ENCODE data around the gene TBXA2R. TPM values are rescaled to one million over a fixed set of nuclear protein-coding genes. Genes with fewer than 3 reads are reported as not detected.
"Not testable (repeated sequence)": the region's sequence is repeated elsewhere in the genome, so short reads cannot be mapped to it uniquely, and the experiment has no call there.

The TBXA2R gene
- polyA plus RNA-seq, 10 donors = 1.2 to 3.7 (median 1.7) TPM

DNA sequence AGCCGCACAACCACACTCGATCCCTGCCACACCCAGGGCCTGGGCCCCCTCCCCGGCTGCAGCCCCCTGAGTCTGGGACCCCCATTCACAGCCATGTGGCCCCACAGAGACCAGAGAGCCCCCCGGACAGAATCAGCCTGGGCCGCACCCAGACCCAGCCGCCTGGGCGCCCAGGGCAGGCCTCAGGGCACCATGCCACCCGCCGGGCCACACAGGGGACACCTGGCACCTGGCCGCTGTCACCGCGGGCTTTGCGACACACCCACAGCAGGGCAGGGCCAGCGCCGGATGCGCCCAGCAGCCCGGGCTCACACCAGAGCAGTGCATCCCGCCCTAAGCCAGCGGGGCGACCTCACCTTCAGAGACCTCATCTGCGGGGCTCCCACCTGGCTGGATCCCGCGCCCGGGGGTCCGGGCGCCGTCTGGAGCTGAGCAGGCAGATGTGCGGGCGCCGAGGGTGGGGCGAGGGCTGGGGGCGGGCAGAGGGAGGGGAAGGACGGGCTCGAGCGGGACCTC is 443 bp downstream of the TBXA2R start:
- DNase-seq = no peak

DNA sequence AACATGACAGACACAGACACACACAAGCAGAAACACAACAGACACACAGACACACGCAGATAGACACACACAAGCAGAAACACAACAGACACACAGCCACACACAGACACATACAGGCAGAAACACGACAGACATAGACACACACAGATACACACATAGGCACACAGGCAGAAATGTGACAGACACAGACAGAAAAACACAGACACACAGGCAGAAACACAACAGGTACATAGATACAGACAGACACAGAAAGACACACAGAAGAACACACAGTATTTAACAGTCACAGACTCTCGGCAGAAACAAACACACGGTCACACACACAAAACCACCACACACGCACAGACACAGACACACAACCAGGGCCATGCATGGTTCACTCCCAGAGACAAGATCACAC is 905 bp downstream of the TBXA2R start:
- DNase-seq = no peak

DNA sequence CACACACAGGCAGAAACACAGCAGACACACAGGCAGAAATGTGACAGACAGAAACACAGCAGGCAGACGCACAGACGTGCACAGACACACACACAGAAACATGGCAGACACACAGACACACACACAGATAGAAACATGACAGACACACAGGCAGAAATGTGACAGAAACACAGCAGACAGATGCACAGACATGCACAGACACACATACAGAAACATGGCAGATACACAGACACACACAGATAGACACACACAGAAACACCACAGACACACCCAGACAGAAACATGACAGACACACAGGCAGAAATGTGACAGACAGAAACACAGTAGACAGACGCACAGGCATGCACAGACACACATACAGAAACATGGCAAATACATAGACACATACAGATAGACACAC is 1.3 kb downstream of the TBXA2R start:
- DNase-seq = no peak

DNA sequence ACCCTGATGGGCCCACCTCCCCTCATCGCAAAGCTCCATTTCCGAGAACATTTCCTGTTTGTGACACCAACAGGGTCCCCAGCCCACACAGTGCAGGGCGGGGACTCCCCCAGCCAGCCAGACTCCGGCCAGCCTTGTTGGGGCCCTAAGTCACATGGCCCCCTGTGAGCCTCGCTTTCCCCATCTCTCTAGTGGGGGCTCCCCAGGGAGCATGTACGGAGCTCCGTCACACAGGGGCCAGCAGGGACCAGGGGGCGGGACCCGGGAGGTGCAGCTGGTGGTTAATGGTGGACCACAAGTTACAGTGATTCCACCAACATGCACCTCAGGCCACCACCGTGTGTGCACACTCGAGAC is 1.7 kb downstream of the TBXA2R start:
- no peak for DNase-seq

DNA sequence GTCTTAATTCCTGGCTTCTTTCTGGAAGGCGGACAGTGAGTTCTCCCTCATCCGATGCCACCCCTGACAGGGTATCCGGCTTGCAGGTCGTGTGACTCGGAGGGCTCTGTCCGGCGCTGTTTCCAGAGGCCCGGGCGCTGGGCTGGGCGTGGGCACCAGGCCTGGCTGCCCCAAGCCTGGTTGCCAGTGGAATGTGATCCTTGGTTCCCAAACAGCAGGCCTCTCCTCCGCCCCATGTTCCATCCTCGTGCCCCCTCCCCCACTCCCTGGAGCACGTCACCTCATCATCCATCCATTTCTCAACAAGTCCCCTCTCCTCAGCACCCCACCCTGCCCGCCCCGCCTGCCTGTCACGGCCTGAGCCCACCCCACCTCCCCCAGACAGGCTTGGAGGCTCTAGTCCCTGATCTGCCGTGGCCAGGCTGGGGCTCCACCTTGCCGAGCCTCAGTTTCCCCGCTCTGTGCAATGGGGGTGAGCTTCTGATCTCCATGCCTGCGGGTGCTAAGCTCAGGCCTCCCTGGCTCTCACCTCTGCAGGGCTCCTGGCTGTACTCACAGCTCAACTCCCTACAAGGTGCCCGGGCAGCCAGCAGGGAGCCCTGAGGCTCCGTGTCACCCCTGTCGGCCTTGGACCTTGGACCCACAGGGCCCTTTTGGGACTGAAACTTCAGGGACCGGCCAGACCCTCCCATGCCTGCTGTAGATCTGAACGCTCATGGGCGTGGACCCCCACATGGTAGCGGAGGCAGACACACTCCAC is 2.3 kb downstream of the TBXA2R start:
- DNase-seq = no peak

DNA sequence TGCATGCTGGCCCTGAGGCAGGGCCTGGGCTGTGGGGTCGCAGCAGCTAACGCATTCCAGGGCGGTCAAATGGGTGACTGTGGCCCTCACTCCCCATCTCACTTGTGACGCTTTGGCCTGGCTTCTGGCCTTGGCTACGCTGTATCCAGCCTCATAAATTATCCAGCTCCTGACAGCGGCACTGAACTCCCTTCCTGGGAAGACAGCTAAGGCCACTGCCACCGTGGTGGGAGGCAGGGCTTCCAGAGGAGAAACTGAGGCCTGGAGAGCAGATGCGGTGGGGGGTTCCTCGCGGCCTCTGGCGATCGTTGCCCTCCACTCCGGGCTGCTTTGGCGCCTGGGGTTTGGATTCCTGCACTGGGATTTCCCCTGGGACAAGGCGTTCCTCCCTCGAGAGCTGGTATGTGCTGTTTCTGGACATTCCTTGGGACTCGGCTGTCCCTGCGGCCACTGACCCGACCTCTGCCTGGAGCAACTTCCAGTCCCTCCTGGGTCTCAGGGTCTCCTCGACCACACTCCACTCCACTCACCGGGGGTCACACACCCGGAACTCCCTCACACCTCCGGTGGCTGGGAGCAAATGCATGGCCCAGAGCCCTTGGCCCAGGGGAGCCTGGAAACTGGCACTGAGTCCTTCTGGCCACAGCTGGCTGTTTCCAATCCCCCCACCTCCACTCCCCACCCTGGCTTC is 3.4 kb downstream of the TBXA2R start:
- DNase-seq = no peak

DNA sequence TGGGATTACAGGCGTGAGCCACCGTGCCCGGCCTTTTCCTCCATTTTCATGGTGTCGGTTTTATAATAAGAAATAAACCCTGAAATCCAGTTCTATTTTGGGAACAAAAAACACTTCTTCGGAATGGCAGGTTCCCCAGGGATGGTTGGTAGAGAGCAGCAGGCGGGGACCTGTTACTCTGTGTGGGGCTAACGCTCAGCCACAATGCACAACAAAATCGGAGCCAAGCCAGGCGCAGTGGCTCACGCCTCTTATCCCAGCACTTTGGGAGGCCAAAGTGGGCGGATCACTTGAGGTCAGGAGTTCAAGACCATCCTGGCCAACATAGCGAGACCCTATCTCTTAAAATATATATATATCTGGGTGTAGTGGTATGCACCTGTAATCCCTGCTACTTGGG is 5.7 kb downstream of the TBXA2R start:
- DNase-seq = no peak

DNA sequence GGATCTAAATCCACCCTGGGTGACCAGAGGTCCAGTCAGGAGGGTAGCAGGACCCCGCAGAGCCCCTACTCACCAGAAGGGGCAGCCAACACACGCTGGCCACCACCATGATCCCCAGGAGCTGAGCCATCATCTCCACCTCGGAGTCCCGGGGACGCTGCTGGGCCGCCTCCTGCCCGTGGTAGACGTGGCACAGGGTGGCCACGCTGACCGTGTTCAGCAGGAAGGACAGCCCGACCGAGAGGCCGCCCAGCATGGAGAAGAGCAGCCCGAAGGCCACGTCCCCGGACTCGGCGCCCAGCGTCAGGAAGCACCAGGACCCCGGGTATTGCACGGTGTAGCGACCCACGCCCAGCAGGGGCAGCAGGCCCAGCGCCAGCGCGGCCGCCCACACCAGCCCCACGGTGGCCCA is 6.9 kb downstream of the TBXA2R start:
- no peak for DNase-seq

DNA sequence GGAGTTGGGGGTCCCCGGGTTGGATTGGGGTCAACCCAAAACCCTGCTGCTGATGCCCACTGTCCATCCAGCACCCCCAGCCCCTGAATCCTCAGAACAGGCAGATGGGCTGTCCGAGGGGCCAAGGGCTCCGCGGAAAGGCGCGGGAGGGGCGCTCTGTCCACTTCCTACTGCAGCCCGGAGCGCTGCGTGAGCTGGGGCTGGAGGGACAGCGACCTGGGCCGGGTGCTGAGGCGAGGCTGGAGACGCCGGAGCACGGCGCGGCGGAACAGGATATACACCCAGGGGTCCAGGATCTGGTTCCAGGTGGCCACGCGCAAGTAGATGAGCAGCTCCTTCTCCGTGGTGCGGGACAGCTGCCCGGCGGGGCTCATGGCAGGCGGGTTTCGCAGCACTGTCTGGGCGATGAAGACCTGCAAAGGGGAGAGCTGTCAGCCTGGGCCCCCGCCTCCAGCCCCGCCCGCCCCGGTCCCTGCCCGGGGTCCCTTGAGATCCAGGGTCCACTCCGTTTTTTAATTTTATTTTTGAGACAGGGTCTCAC is 11.1 kb downstream of the TBXA2R start:
- DNase-seq = peak in 1 of 3 donors; percentile 0

DNA sequence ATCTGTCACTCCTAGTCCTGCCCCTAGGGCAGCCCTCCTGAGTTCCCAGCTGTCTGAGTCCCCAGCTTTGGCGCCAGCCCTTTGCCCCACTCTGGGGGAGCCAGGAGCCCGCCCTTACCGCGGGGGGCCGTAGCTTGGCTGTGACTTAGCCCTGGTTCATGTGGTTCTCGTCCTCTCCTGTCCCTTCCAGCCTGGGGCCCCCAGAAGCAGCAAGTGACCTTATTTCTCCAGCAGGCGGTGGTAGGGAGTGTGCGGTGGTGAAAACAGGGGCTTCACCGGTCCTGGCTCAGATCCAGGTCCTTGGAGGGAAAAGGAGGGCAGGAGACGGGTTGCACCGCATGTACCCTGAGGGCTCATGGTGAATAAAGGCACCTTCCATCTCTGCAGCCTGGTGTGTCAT is 13.5 kb downstream of the TBXA2R start:
- peak in 1 of 3 donors; percentile 0 for DNase-seq

DNA sequence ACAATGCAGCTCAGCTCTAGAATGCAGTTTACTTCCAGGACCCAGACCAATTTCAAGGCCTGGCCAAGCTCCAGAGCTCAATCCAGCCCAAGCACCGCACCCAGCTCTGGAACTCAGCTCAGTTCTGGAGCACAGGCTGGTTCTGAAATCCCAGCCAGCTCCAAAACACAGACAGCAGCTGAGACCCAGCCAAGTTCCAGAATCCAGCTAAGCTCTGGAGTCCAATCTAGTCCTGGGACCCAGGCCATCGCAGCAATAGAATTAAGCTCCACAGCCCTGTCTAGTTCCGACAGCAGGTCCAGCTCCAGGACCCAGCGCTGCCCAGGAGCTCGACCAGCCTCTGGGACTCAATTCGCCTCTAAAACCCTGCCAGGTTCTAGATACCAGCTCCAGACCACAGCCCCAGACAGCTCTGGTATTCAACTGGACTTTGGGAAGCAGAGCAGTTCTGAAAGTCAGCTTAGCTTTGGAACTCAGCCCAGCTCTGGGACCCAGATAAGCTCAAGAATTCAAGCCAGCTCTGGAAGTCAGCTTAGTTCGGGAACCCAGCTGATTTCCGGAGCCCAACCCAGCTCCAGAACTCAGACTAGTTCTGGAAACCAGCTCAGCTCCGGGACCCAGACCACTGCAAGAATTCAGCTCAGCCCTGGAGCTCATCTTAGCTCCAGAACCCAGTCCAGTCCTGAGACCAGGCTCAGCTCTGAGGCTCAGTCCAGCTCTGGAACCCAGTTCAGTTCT is 14.6 kb downstream of the TBXA2R start:
- peak in 1 of 3 donors; percentile 0 for DNase-seq

DNA sequence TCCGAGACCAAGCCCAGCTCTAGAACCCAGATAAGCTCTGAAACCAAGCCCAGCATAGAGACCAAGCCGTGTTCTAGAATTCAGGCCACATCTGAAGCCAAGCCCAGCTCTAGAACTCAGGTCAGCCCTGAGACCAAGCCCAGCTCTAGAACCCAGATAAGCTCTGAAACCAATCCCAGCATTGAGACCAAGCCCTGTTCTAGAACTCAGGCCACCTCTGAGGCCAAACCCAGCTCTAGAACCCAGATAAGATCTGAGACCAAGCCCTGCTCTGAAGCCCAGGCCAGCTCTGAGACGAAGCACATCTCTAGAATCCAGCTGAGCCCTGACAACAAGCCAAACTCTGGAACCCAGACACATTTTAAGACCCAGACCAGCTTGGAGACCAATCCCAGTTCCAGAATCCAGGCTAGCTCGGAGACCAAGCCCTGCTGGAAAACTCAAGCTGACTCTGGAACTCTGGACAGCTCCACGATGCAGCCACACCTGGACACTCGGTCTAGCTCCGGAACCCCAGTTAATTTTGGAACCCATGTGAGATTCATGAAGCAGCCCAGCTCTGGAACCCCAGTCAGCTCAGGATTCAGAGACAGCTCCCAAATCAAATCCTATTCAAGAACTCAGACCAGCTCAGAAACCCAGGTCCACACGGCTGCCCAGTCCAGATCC is 15.6 kb downstream of the TBXA2R start:
- DNase-seq = no peak

DNA sequence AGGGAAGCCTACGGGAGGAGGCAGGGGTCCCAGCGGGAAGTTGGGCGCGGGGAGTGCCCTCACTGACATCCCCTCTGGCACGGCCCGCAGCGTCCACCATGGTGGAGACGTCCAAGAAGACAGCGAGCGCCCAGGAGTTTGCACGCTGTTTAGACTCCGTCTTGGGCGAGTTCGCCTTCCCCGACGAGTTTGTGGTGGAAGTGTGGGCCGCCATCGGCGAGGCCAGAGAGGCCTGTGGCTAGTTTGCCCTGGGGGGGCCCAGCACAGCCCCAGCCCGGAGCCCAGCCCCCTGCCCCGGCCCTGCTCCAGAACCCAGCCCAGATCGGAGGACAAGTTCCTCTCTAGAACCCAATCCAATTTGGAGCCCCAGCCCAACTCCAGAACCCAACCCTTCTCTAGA is 16.7 kb downstream of the TBXA2R start:
- no peak for DNase-seq

DNA sequence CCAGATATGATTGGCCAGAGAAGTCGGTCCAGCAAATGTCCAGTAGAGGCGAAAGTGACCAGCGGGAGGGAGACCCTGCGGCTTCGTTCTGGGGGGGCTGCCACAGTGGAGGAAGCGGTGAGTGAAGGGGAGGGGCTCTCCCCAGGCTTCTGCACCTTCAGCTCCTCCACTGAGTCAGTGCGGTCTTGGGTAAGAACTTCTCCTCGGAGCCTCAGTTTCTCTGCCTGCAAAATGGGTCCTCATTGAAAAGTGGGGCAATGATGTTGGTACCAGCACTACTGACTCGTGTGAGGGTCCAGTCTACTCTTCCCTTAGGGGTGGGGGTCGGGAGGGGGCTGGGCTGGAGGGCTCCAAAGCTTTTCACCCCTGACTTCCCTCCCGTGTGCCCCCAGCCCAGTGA is 17.2 kb downstream of the TBXA2R start:
- no peak for DNase-seq

DNA sequence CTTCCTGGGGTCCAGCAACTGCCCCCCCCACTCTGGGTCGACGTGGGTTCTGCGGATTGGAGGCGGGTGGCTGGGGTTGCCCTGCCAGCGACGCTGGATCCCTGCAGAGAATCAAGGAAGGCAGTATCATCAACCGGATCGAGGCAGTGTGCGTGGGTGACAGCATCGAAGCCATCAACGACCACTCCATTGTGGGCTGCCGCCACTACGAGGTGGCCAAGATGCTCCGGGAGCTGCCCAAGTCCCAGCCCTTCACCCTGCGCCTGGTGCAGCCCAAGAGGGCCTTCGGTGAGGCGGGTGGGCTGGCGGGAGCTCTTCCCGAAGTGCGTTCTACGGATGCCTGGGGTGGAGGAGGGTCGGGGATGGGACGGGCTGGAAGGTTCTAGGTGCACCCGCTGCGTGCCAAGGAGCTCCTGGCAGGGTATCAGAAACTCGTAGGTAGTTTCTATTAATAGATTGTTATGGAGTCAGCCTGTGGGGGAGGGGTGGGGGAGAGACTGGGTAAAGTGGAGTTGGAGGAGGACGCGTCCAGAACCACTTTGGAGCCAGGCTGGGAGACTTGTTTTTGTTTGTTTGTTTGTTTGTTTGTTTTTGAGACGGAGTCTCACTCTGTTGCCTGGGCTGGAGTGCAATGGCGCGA is 19.8 kb downstream of the TBXA2R start:
- DNase-seq = no peak

DNA sequence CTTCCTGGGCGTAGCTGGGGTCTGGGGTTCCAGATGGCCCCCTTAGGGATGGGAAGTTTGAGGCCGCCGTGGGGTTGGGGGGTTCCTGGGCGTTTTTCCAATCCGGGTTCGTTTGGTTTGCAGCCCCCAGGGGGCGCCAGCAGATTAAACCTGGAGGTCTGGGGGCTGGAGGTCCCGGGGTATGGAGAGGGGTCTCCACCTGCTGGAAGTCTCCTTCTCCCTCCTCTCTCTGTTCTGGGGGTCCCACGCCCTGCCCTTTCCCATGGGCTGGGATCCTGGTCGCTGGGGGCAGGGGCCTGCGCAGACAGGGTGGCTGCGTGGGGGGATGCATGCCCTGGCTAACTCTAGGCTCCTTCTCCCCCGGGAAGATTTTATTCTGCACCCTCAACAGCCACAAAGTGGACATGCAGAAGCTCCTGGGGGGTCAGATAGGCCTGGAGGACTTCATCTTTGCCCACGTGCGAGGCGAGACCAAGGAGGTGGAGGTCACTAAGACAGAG is 20.5 kb downstream of the TBXA2R start:
- DNase-seq = no peak

DNA sequence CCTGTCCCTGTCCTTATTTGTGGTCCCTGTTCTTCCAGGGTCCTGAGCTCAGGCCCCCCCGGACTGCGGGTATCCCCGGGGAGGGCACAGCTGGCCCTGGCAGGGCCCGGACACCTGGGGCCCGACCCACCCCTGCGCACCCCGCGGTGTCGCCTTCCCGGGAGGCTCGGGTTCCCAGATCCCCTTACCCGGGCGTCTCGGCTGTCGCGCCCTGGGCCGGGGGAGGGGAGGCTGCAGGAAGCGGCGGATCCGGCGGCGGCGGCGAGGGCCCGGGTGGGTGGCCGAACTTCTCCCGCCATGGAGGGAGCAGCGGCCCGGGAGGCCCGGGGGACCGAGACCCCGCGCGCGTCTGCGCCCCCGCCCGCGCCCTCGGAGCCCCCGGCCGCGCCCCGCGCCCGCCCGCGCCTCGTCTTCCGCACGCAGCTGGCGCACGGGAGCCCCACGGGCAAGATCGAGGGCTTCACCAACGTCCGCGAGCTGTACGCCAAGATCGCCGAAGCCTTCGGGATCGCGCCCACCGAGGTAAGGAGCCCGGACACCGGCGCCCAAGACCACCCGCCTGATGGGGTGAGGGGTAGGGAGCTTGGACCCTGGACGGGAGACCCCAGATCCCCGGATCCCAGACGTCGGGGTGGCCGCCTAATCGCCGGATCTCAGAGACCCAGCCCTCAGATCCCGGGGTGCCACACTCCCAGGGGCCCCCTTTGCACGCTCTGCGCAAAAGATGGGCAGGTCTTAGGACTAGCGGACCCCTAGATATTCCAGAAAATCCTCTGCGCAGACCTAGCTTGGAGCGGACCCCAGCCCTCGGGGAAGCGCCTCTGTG is 21.2 kb downstream of the TBXA2R start, which contains the start of gene GIPC3:
TSS of gene GIPC3 (plus strand) at position 178 of the 826 bp plus-strand sequence. CDS start at position 298, 120 bp downstream.
- no peak for DNase-seq

DNA sequence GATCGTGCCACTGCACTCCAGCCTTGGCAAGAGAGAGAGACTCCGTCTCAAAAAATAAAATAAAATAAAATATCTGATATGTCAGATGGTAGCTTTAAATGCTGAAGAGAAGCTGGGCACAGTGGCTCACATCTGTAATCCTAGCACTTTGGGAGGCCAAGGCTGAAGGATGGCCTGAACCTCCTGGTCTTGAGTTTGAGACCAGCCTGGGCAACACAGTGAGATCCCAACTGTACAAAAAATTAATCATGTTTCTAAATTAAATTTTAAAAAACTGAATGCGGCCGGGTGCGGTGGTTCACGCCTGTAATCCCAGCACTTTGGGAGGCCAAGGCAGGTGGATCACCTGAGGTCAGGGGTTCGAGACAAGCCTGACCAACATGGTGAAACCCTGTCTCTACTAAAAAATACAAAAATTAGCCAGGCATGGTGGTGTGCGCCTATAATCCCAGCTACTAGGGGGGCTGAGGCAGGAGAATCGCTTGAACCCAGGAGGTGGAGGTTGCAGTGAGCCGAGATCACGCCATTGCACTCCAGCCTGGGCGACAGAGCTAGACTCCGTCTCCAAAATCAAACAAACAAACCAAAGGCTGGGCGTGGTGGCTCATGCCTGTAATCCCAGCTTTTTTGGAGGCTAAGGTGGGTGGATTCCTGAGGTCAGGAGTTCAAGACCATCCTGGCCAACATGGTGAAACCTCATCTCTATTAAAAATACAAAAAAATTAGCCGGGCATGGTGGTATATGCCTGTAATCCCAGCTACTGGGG is 22.5 kb downstream of the TBXA2R start:
- not testable (repeated sequence) for DNase-seq

DNA sequence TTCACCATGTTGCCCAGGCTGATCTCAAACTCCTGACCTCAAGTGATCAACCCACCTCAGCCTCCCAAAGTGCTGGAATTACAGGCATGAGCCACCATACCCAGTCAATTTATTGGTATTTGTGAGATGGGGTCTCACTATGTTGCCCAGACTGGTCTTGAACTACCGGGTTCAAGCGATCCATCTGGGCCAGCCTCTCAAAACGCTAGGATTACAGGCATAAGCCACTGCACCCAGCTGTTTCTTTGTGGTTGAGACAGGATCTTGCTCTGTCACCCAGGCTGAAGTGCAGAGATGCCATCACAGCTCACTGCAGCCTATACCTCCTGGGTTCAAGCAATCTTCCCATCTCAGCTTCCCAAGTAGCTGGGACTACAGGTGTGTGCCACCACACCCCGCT is 24.9 kb downstream of the TBXA2R start:
- not testable (repeated sequence) for DNase-seq
